ENCODE measurements around the gene MGAT4B.
"Not testable (repeated sequence)": the region's sequence is repeated elsewhere in the genome, so short reads cannot be mapped to it uniquely, and the experiment has no call there.

The MGAT4B gene

DNA sequence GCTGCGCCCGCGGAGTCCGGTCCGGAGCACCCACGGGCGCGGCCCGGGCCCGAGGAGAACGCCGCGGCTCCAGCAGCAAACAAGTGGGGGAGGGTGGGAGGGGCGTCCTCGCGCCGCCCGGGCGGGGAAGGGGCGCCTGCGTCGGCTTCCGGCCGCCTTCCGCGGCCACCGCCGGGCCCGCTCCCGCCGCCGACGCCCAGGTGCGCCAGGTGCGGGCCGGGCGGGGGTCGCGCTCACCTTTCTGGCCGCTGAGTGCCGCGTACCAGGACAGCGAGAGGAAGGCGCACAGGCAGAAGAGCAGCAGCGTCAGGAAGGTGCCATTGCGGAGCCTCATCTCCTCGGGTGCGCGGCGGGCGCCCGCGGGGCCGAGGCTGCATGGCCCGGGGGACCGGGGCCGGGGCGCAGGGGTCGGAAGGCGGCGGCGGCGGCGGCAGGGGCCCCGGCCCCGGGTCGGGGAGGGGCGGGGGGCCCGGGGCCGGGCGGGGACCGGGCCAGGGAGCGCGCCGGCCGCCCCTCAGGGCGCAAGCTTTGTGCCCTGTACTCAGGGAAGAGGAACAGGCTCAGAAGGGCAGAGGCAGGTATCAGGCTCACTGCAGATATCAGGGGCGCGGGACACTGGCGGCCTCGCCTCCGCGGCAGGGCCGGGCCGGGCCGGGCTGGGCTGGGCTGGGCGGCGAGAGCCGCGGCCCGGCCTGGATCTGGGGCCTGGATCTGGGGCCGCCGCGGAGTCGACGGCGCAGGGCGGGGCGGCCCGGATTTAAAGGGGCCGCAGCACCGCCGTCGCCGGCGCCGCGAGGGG is at the start of gene MGAT4B:
TSS of gene MGAT4B (minus strand) at position 617 of the 799 bp plus-strand sequence. CDS start at position 334, 283 bp downstream.
- DNase-seq (ENCODE audit: low read depth, low spot score): no peak

DNA sequence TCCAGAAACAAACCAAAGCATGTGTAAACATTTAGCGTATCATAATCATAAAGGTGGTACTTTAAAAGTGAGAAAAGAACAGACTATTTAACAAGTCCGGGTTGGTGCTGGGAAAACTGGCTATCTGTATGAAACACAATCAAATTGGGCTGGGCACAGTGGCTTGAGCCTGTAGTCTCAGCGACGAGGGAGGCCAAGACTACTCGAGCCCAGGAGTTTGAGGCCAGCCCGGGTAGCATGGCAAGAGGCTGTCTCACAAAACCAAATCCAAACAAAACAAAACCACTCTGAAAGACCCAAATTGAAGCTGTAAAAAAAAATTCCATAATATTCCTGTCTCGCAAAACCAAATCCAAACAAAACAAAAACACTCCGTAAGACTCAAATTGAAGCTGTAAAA is 47.7 kb upstream of the MGAT4B start:
- no peak for DNase-seq (ENCODE audit: low read depth, low spot score)

DNA sequence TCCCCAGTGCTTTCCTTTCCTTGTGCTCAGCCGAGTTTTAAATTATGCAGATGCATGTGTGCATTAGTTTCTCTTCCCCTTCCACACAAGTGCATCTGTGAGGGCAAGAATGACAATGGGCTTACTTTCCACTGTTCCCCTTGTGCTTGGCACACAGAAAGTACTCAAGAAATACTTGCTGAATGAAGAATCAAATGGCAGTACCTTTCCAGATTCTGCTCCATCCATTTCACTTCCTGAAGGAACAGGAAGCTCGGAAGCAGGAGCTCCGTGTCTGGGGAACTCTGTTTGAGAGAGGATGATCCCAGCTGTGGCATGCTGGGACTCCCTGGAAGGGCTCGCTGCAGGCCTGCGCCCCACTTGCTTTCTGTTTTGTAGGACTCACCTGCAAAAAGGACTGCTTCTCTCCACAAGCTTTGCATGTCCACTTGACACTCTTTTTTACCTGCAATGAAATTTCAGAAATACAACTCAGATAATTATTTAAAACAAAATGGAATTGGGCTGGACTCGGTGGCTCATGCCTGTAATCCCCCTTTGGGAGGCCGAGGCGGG is 46.4 kb upstream of the MGAT4B start:
- no peak for DNase-seq (ENCODE audit: low read depth, low spot score)

DNA sequence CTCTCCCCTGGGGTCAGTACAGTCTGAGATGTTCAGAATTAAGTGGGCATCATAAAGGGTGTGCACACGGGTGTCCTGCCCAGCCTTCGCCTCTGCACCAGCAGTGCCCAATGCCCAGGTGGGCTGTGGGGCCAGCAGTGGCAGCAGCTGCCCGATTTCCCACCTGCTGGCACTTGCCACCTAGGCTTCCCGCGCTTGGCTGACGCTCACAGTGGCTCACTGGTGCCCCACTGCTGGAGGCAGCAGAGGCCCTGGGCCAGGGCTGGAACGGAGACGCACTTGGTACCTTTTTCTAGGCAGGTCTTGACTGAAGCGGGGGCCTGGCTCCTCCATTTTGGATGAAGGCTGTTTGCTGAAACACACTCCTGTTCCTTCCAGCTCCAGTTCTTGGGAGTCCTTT is 35.0 kb upstream of the MGAT4B start:
- DNase-seq (ENCODE audit: low read depth, low spot score): no peak

DNA sequence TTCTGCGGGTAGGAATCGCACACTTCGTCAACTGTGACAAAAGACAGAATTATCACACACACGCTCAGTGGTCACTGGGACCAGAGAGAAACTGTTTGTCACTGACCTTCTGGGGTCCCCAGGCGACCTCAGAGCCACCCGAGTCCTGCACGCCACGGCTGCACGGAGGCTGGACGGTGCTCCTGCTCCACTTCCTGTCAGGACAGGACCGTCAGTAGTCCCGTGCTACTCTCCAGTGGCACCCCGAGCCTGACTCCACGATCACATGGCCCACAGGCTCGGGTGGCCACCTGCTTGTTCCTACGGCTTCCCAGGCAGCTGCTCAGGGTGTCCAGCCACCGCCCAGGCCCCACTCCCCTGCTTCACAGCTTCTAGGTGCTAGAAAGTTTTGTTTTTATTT is 34.1 kb upstream of the MGAT4B start:
- DNase-seq (ENCODE audit: low read depth, low spot score): no peak

DNA sequence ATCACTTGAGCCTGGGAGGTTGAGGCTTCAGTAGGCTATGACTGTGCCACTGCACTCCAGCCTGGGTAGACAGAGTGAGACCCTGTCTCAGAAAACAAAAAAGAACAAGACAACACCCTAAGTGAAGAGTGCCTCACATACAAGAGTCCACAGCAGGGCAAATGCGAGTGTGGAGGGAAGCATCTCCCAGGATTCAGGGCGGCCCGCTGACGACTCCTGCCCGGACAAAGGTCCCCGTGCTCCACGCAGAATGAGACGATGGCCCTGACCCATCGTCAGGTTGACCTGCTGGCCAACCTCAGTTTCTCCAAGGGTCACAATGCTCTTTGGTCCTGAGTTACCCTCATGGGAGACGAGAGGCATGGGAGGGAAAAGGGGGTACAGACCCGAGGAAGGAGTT is 33.7 kb upstream of the MGAT4B start:
- DNase-seq (ENCODE audit: low read depth, low spot score): no peak

DNA sequence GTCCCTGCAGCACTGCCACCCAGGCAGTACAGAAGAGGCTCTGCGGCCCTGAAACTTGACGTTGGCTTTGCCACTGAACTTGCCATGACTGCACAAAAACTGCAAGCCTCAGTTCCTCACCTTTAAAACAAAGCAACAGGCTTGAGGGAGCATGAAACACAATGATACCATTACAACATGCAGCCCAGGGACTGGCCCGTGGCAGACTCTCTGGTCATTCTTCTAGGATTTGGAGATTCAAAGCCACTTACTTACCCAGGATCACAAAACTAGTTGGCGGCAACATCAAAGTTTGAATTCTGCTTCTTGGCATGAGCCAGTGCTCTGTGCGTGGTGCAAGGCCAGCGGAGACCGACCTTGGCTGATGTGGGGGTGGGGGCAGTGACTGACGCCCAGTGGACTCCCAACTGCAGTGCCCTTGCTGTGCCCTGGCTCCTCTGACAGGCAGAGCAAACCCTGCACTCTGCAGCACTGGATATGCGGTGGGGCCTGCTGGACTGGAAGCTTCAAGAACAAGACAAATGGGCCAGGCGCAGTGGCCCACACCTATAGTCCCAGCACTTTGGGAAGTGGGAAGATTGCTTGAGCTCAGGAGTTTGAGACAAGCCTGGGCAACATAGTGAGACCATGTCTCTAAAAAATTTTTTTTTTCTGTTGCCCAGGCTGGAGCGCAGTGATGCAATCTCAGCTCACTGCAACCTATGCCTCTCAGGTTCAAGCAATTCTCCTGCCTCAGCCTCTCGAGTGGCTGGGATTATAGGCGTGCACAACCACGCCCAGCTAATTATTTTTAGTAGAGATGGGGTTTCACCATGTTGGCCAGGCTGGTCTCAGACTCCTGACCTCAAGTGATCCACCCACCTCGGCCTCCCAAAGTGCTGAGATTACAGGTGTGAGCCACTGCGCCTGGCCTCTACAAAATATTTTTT is 32.9 kb upstream of the MGAT4B start:
- no peak for DNase-seq (ENCODE audit: low read depth, low spot score)

DNA sequence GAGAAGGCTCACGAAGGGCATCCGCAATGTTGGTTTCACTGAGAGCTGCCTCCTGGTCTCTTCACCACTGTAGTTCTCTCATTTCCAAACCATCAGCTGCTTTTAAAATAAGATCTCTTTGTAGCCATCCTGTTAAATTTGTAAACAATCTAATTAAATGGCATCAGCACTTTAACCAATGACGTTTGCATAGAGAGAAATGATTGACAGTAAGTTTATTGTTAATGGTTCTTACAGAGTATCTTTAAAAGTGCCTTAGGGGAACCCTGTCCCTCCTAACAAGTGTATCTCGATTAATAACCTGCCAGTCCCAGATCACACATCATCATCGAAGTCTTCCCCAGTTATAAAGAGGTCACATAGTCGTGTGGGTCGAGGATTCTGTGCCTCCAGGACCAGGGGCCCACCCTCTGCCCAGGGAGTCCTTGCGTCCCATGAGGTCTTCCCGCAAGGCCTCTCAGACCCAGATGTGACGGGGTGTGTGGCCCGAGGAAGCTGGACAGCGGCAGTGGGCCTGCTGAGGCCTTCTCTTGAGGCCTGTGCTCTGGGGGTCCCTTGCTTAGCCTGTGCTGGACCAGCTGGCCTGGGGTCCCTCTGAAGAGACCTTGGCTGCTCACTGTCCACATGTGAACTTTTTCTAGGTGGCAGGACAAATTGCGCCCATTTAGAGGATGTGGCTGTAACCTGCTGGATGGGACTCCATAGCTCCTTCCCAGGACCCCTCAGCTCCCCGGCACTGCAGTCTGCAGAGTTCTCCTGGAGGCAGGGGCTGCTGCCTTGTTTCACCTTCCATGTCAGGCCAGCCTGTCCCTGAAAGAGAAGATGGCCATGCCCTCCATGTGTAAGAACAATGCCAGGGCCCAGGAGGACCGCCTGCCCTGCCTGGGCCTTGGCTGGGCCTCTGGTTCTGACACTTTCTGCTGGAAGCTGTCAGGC is 30.7 kb upstream of the MGAT4B start:
- DNase-seq (ENCODE audit: low read depth, low spot score): no peak

DNA sequence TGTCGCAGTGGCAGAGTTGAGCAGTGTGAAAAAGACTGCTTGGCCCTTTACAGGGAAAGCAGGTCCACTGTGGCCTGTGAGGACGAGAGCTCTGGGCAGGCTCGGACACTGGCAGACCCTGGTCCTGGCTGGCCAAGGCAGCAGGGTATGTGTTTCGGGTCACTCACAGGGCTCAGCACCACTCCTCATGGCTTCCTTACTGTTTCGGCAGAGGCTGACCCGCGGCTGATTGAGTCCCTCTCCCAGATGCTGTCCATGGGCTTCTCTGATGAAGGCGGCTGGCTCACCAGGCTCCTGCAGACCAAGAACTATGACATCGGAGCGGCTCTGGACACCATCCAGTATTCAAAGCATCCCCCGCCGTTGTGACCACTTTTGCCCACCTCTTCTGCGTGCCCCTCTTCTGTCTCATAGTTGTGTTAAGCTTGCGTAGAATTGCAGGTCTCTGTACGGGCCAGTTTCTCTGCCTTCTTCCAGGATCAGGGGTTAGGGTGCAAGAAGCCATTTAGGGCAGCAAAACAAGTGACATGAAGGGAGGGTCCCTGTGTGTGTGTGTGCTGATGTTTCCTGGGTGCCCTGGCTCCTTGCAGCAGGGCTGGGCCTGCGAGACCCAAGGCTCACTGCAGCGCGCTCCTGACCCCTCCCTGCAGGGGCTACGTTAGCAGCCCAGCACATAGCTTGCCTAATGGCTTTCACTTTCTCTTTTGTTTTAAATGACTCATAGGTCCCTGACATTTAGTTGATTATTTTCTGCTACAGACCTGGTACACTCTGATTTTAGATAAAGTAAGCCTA is 29.8 kb upstream of the MGAT4B start:
- DNase-seq (ENCODE audit: low read depth, low spot score): peak; percentile 33

DNA sequence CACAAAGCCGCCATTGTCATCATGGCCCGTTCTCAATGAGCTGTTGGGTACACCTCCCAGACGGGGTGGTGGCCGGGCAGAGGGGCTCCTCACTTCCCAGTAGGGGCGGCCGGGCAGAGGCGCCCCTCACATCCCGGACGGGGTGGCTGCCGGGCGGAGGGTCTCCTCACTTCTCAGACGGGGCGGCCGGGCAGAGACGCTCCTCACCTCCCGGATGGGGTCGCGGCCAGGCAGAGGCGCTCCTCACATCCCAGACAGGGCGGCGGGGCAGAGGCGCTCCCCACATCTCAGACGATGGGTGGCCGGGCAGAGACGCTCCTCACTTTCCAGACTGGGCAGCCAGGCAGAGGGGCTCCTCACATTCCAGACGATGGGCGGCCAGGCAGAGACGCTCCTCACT is 28.2 kb upstream of the MGAT4B start:
- DNase-seq (ENCODE audit: low read depth, low spot score): not testable (repeated sequence)

DNA sequence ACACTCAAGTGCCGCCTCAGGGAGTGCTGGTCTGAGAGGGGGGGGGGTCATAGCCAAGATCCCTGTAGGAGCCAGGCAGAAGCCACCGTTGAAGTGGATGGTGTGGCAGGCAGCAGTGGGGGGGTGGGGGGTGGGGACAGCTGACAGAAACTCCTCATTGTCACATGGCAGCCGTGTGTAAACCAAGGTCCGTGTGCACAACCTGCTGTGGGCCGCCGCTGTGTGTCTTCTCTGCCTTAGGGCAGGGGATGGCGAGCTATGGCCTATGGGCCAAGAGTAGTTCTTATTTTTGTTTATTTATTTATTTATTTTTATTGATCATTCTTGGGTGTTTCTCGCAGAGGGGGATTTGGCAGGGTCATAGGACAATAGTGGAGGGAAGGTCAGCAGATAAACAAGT is 27.5 kb upstream of the MGAT4B start:
- DNase-seq (ENCODE audit: low read depth, low spot score): no peak

DNA sequence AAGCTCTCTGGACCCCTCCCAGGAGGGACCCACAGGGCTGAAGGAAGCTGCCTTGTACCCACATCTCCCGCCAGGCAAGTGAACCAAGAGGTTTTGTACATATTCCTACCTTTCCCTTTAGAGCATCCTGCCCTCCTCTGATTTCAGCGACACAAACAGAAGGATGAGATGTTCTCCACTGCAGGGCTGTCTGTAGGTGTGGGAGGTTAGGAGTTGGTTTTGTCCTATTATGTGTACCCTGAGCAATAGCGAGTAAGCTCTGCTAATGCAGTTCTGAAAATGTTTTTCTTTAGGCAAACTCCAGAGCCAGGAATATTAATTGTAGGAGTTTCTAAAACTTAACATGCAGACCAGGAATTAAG is 27.0 kb upstream of the MGAT4B start:
- no peak for DNase-seq (ENCODE audit: low read depth, low spot score)

DNA sequence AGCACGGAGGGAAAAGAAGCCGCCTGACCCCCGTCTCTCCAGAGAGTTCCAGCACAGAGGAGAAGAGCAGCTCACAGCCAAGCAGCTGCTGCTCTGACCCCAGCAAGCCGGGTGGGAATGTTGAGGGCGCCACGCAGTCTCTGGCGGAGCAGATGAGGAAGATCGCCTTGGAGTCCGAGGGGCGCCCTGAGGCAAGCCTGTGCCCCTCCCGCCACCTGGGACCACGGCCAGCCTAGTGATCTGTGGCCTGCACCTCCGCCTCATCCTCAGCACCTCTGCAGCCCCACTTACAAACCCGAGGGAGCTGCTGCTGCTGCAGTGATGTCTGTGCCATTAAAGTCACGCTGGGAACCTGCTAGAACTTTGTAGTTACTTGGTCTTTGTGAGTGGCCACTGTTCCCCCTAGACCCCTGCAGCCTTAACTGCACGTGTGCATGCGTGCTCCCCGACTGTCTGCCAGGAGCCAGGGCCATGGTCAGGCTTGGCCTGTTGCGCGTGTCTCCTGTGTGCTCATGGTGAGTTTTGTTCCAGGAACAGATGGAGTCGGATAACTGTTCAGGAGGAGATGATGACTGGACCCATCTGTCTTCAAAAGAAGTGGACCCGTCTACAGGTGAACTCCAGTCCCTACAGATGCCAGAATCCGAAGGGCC is 26.5 kb upstream of the MGAT4B start:
- no peak for DNase-seq (ENCODE audit: low read depth, low spot score)

DNA sequence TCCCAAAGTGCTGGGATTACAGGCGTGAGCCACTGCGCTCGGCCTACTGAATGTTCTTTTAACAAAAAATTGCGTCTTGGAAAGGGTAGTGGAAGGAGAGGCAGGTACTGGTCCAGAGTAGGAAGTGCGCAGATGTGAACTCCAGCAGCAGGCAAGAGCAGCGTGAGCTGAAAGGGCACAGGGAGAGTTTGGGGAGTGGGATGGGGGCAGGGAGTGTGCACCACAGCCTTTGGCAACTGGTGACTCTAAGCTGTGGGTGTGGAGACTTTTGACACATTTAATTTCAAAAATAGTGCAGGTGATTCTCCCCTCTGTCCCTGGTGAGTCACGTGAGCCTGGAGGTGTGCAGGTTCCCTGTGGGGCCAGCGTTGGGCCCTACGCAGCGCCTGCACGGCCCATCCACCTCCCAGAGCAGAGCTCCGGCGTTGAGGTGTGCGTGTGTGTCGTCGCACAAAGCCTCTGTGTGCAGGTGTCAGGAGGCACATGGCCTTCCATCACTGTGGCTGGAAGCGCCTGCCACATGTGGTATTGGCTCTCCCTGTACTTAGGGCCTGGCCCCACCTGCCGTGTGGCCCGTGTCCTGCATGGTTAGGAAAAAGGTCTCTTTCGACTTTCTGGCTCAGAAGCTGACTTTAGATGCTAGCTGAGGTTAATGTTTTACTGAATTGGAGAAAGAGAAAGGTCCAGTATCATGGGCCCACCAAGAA is 25.5 kb upstream of the MGAT4B start:
- no peak for DNase-seq (ENCODE audit: low read depth, low spot score)

DNA sequence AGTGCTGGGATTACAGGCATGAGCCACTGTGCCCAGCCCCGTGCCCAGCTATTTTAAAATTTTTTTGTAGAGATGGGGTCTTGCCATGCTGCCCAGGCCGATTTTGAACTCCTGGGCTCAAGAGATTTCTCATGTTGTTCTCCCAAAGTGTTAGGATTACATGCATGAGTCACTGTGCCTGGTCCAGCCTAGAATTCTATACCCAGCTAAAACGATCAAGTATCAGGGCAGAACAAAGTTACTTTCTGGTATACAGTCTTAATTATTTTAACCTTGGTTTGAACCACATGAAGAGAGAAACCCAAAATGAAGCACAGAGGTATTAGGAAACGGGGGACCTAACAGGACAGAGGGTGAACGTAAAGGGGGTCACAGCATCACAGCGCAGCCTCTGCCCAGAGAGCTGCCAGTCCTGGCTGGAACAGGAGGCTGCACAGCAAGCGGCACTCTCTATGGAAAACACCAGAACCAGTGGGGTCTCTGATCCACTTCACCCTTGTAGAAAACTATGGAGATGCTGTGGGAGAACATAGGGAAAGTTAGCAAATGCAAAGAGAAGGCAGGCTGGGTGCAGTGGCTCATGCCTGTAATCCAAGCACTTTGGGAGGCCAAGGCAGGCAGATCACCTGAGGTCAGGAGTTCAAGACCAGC is 24.3 kb upstream of the MGAT4B start:
- no peak for DNase-seq (ENCODE audit: low read depth, low spot score)

DNA sequence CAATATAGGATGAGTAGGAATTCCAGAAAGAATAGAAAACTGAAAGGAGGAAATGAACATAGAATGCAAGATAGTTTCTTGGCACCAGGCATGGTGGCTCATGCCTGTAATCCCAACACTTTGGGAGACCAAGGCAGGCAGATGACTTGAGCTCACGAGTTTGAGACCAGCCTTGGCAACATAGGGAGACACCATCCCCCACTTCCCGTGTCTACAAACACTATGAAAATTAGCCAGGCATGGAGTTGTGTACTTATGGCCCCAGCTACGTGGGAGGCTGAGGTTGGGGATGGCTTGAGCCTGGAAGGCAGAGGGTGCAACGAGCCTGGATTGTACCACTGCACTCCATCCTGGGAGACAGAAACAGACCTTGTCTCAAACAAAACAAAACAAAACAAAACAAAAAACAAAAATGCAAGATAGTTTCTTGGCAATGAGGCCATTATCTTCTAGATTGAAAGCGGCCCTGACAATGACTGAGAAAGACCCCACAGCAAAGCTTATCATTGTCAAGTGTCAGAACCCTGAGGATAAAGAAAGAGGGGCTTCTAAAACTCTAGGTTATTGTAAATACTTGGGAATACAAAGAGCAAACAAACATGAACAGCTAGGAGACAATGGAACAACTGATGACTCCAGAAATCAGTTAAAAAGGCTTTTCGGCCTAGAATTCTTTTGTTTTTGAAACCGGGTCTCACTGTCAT is 23.2 kb upstream of the MGAT4B start:
- no peak for DNase-seq (ENCODE audit: low read depth, low spot score)

DNA sequence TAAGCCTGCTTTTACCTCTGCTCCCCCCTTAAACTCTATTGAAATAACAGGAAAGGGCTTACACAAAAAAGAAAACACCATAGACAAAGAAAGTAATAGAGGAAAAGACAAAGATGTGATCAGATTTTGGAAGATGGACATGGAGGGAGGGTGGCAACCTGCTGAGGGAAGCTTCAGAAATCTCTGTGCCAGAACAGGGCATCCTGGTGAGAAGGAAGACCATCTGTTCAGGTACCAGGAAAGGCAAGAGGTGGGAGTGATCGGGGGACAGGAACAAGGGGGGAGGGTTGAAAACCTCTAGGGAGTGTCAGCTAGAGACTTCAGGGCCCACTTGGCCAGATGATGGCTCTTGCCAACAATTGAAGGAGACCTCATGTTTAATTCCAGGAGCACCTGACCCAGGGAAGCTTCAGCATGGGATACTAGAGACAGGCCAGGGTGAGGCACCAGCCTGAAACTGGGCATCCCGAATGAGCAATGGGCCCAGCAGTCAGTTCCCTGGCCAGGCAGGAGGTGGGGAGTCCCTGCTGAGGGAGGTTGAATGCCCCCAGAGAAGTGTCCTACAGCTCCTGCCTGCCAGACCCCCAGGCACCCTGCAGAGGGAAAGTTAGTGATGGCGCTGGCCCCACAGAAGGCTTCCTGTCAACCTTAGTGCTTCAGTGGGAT is 22.2 kb upstream of the MGAT4B start:
- no peak for DNase-seq (ENCODE audit: low read depth, low spot score)

DNA sequence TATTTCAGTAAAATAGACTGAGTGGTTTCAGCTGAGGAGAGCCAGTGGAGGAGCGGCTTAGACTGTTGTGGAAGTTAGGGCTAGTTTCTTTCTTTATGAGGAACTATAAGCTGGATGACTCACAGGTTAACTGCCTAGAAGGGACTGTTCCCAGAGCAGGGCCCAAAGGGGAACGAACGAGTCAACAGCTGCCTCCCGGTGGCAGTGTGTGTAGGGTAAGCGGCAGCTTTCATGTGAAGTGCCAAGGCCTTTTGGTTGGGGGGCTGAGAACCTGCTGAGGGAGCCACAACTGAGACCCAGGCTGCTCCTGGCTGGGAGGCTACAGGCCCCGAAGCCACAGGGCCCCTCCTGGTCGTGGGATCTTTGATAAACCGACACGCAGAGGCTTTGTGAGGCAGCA is 21.0 kb upstream of the MGAT4B start:
- DNase-seq (ENCODE audit: low read depth, low spot score): no peak
